ENCODE measurements around the gene SSX5. TPM values are rescaled to one million over a fixed set of nuclear protein-coding genes. Genes with fewer than 3 reads are reported as not detected.

Gene SSX5, protein sequence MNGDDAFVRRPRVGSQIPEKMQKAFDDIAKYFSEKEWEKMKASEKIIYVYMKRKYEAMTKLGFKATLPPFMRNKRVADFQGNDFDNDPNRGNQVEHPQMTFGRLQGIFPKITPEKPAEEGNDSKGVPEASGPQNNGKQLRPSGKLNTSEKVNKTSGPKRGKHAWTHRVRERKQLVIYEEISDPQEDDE
- total RNA-seq, result not detected in 2 replicates

DNA sequence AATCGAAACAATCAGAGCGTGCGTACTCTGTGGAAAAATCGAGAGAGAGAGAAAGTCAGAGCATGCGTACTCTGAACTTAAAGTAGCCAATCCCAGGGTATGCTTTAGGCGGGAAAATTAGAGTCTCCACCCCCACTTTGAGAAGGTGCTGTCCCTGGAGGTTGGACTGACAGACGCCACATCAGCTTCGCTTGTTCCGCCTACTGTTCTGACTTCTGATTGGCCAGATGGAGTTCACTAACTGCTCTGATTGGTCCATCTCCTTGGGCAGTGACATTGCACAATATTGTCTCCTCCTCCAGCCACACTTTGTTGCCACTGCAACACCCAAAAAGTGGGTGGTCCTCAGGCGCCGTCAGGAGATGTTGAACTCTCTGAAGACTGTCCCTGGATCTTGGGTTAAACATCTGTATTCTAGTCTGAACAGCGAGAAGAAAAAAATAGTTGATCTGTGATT lies at the start of gene SSX5:
Gene SSX5, minus strand, starts transcription at position 51 of the 457 bp plus-strand sequence. CDS start 1,437 bp downstream, outside the sequence.

Other genes starting within 250 kb of the SSX5 start
- 1.4 and 2.6 TPM in 2 replicates for gene ZNF182, start 192.8 kb downstream of the SSX5 start, total RNA-seq
- gene SPACA5, start 189.8 kb downstream of the SSX5 start, total RNA-seq, result not detected in 2 replicates
- 1.2 and 3.0 TPM in 2 replicates for gene ZNF630, start 125.2 kb downstream of the SSX5 start, total RNA-seq
- gene SPACA5B, start 66.2 kb downstream of the SSX5 start, total RNA-seq, result not detected in 2 replicates
- not detected in 2 replicates for gene SSX1, start 58.6 kb upstream of the SSX5 start, total RNA-seq
- not detected in 2 replicates for gene SSX3, start 159.9 kb upstream of the SSX5 start, total RNA-seq
- gene SSX4, start 186.7 kb upstream of the SSX5 start, total RNA-seq, result not detected in 2 replicates
- gene SSX4B, start 215.2 kb upstream of the SSX5 start, total RNA-seq, result not detected in 2 replicates